NCI-H146 treated with DMSO at 0.1 percent for 48 hours (cell line): ENCODE data around the gene UNC80.

Experiments used
- DNase-seq: peaks from one replicate; lab custom pipeline; 2025; ENCODE audit not compliant: unreplicated experiment; lab: John Stamatoyannopoulos, UW

The UNC80 gene

GRCh38 chr2:210009126-210009525 lies 237.5 kb downstream of the UNC80 start:
- DNase-seq, result no peak

DNA sequence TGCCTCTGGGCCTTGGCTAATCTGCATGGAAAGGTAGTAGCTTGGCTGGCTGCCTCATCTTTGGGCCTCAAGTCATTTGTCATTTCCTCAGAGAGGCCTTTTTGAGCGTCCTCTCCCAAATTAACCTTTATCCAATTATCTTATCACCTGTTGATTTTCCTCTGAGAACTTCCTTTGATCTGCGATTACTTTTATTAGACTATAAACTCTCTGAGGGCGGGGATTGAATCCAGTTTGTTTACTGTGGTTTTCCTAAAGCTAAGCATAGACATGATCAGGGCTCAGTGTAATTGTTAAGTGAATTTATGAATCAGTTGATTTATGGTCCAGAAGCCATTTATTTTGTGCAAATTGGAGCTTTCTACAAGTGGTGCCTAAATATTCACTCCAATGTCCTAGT lies 238.3 kb downstream of the UNC80 start:
- DNase-seq, result no peak

- no peak for DNase-seq
These were observed 248.5 kb downstream of the UNC80 start for GRCh38 chr2:210020138-210020537.

- DNase-seq, result no peak
These were observed 251.2 kb downstream of the UNC80 start for GRCh38 chr2:210022824-210023223.

GRCh38 chr2:210027608-210028007 lies 256.0 kb downstream of the UNC80 start:
- DNase-seq, result no peak

DNA sequence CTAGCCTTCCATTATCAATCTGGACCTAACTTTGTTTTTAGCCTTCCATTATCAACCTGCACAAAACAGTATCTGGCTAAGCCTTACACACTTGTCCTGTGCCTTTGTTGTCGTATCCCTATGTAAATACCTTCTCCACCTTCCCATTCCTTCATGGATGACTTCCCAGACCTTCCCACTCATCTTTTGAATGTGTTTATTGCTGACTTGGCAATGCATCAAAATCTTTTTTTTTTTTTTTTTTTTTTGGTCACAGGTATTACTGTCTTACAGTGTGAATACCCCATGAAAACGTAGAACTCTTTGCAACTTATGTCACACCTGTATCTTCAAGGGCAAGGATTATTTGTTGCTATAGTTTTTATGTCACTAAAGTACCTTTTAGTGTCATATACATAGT lies 256.5 kb downstream of the UNC80 start:
- DNase-seq, result no peak

DNA sequence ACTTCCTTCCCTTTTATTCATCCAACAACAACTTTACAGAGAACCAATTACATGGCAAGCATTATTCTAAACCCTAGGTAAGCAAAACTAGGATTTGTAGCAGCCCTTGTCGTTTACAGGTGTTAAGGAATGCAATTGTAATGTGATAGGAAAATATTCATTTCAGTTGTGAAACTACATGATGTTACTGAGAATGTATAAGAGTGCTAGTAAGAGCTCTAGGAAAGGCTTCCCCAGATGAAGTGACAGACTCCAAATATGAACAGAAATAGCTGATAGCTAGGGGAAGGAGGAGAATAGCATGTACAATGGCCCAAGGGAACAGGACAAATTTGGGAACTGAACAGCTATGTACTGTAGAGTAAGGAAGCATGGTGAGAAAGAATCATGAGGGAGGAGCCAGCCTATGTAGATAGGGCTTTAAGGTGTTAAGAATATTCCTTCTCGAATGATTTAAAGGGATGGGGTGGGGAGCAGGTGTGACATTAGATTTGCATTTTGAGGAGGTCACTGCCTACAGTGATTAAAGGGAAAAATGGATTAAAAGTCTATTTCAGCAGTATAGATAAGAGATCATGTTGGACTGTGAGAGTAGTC lies 262.6 kb downstream of the UNC80 start:
- DNase-seq, result no peak

GRCh38 chr2:210035679-210036078 lies 264.0 kb downstream of the UNC80 start:
- DNase-seq, result no peak

DNA sequence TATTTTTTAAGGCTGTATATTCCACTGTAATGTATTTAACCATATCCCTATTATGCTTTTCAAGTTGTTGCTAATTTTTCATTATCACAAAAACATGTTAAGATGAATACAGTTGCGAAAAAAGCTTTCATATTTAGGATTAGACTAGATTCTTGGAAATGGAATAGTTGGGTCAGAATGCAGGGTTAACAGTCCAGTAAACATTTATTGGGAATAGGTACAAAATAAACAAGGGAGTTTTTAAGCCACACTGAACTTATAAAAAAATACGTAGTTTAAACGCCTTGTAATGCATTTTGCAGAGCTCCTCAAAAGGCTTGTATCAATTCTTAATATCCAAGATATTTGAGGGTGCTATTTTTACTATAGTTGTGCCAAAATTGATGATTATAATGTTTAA lies 266.4 kb downstream of the UNC80 start:
- no peak for DNase-seq

- no peak for DNase-seq
These were observed 275.3 kb downstream of the UNC80 start for GRCh38 chr2:210046851-210047500.
